Smooth muscle cell (in vitro differentiated cells): Measurements from ENCODE around the gene P2RX6. TPM values are rescaled to one million over a fixed set of nuclear protein-coding genes. Genes with fewer than 3 reads are reported as not detected.

Source experiments
- DNase-seq: peaks from one replicate; lab custom pipeline; 2025; ENCODE audit not compliant: unreplicated experiment; lab: John Stamatoyannopoulos, UW
- H2AFZ ChIP-seq: fragments of 200-600 bp; sonication (generic); 2 replicates; pipeline ENCODE4 v1.6.0; 2016; ENCODE audit warnings: antibody characterized with exemption, low read depth, mild to moderate bottlenecking
- H3F3A ChIP-seq: fragments of 200-600 bp; sonication (generic); 2 replicates; pipeline ENCODE4 v1.6.0; 2017; ENCODE audit warnings: antibody characterized with exemption, low read depth
- H3K27ac ChIP-seq: fragments of 200-600 bp; sonication (generic); 2 replicates; pipeline ENCODE4 v1.5.1; 2016; ENCODE audit warnings: low read depth, mild to moderate bottlenecking
- H3K27me3 ChIP-seq: fragments of 200-600 bp; sonication (generic); 2 replicates; pipeline ENCODE4 v1.6.1; 2016; ENCODE audit warnings: low read depth, mild to moderate bottlenecking
- H3K36me3 ChIP-seq: fragments of 200-600 bp; sonication (generic); 2 replicates; pipeline ENCODE4 v1.5.1; 2016; ENCODE audit warnings: low read depth
- H3K4me1 ChIP-seq: fragments of 200-600 bp; sonication (generic); 2 replicates; pipeline ENCODE4 v1.5.1; 2016; ENCODE audit warnings: low read depth
- H3K4me2 ChIP-seq: fragments of 200-600 bp; sonication (generic); 2 replicates; pipeline ENCODE4 v1.6.0; 2016; ENCODE audit warnings: mild to moderate bottlenecking
- H3K4me3 ChIP-seq: fragments of 200-600 bp; sonication (generic); 2 replicates; pipeline ENCODE4 v1.5.1; 2016; ENCODE audit warnings: mild to moderate bottlenecking
- H3K79me2 ChIP-seq: fragments of 200-600 bp; sonication (generic); 2 replicates; pipeline ENCODE4 v1.6.0; 2016; ENCODE audit warnings: low read depth, mild to moderate bottlenecking
- H3K9ac ChIP-seq: fragments of 200-600 bp; sonication (generic); 2 replicates; pipeline ENCODE4 v1.6.0; 2016; ENCODE audit warnings: low read depth
- H3K9me3 ChIP-seq: fragments of 200-600 bp; sonication (generic); replicated peaks from 2 replicates; pipeline ENCODE4 v1.5.1; 2016; ENCODE audit warnings: low read depth
- H4K20me1 ChIP-seq: fragments of 200-600 bp; sonication (generic); 2 replicates; pipeline ENCODE4 v1.6.0; 2016; ENCODE audit warnings: low read depth
- WGBS: methylation state at CpG from one replicate; pipeline ENCODE4 v1.1.7; 2016; ENCODE audit warnings: low lambda C conversion rate; 5-methylcytosine and 5-hydroxymethylcytosine counted together
- polyA plus RNA-seq: library from polyadenylated mRNA; unstranded; fragments of >200 nt; fragmentation: Nextera tagmentation; extraction: Ambion mirVana; gene quantifications from 2 replicates; pipeline ENCODE4 v1.2.1, GENCODE V29; 2016
- total RNA-seq: library from RNA; depleted of rRNA; stranded (reverse); fragments of >200 nt; gene quantifications from 2 replicates; pipeline ENCODE4 v1.2.3, GENCODE V29; 2014
- TF ChIP-seq, protein P1 (sequence below): fragments of 200-600 bp; sonication (generic); IDR thresholded peaks from 2 replicates; pipeline ENCODE4 v1.5.1; 2017; ENCODE audit warnings: borderline replicate concordance, mild to moderate bottlenecking, antibody characterized with exemption; ENCODE audit not compliant: insufficient read depth, poor library complexity, severe bottlenecking

Gene P2RX6
- total and polyA plus RNA-seq, 2 experiments from 2014 or later = 0.13 to 1.2 TPM

DNA sequence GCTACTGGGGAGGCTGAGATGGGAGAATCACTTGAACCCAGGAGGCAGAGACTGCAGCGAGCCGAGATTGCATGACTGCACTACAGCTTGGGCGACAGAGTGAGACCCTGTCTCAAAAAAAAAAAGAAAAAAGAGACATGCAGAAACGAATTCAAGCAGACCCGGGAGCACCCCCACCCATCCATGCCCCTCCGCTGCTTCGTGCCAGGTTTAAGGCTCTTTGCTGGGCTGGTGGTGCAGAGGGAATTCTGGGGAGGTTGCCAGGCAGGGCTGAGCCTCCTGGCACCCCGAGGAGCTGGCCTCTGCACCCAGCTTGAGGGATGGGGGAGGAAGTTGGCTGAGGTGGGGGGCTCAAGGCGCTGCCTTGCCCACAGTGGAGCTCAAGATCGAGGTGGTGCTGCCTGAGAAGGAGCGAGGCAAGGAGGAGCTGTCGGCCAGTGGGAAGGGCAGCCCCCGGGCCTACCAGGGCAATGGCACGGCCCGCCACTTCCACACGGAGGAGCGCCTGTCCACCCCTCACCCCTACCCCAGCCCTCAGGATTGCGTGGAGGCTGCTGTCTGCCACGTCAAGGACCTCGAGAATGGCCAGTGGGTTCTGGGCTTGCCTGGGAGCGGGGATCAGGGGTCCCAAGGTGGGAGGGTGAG is 41.9 kb upstream of the P2RX6 start:
- H2AFZ ChIP-seq = no peak overlapping the region
- no peak overlapping the region for H3K4me3 ChIP-seq
- H3K4me2 ChIP-seq = no peak overlapping the region
- H3K9ac ChIP-seq = no peak overlapping the region
- H3K79me2 ChIP-seq = no peaks in the 10 kb centered on the region
- no peak for DNase-seq
- no peaks in the 10 kb centered on the region for H3K9me3 ChIP-seq
- no peaks in the 10 kb centered on the region for H3K36me3 ChIP-seq
- H3K4me1 ChIP-seq = peaks cover 10% of the 10 kb centered on the region
- TF ChIP-seq, protein P1, sequence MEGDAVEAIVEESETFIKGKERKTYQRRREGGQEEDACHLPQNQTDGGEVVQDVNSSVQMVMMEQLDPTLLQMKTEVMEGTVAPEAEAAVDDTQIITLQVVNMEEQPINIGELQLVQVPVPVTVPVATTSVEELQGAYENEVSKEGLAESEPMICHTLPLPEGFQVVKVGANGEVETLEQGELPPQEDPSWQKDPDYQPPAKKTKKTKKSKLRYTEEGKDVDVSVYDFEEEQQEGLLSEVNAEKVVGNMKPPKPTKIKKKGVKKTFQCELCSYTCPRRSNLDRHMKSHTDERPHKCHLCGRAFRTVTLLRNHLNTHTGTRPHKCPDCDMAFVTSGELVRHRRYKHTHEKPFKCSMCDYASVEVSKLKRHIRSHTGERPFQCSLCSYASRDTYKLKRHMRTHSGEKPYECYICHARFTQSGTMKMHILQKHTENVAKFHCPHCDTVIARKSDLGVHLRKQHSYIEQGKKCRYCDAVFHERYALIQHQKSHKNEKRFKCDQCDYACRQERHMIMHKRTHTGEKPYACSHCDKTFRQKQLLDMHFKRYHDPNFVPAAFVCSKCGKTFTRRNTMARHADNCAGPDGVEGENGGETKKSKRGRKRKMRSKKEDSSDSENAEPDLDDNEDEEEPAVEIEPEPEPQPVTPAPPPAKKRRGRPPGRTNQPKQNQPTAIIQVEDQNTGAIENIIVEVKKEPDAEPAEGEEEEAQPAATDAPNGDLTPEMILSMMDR = no peak
- H3F3A ChIP-seq = no peaks in the 10 kb centered on the region
- H4K20me1 ChIP-seq = no peaks in the 10 kb centered on the region
- H3K27ac ChIP-seq = no peak overlapping the region
- 82% methylated on average over 19 of the region's 21 CpGs for WGBS
- H3K27me3 ChIP-seq = no peaks in the 10 kb centered on the region

DNA sequence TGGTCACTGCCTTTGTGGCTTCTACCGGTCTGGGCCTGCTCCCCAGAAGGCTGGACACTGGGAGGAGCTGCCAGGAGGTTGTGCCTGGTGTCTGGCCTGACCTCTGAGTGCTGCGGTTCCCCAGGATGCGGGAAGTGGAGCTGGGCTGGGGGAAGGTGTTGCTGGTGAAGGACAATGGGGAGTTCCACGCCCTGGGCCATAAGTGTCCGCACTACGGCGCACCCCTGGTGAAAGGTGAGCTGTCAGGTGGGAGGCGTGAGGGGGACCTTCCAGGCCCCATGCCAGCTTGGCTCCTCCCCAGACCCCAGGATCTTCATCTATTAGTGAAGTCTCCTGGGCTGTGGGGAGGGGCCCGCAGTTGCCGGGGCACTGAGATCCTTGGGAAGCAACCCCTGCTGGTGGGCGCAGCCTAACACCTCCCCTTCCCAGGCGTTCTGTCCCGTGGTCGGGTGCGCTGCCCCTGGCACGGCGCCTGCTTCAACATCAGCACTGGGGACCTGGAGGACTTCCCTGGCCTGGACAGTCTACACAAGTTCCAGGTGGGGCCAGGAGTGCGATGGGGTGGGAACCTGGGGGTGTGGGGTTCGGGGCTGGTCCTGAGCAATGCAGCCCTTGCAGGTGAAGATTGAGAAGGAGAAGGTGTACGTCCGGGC is 41.2 kb upstream of the P2RX6 start:
- no peaks in the 10 kb centered on the region for H3K36me3 ChIP-seq
- H3K9me3 ChIP-seq = no peaks in the 10 kb centered on the region
- no peaks in the 10 kb centered on the region for H3K79me2 ChIP-seq
- H3K4me1 ChIP-seq = peaks cover 10% of the 10 kb centered on the region
- WGBS = 84% methylated on average over 20 of the region's 21 CpGs
- no peaks in the 10 kb centered on the region for H3K27me3 ChIP-seq
- H3F3A ChIP-seq = no peaks in the 10 kb centered on the region
- no peak for DNase-seq
- H3K27ac ChIP-seq = no peak overlapping the region
- no peak overlapping the region for H3K9ac ChIP-seq
- no peak overlapping the region for H3K4me3 ChIP-seq
- TF ChIP-seq, protein P1 = no peak
- H4K20me1 ChIP-seq = no peaks in the 10 kb centered on the region
- H3K4me2 ChIP-seq = no peak overlapping the region
- H2AFZ ChIP-seq = no peak overlapping the region

DNA sequence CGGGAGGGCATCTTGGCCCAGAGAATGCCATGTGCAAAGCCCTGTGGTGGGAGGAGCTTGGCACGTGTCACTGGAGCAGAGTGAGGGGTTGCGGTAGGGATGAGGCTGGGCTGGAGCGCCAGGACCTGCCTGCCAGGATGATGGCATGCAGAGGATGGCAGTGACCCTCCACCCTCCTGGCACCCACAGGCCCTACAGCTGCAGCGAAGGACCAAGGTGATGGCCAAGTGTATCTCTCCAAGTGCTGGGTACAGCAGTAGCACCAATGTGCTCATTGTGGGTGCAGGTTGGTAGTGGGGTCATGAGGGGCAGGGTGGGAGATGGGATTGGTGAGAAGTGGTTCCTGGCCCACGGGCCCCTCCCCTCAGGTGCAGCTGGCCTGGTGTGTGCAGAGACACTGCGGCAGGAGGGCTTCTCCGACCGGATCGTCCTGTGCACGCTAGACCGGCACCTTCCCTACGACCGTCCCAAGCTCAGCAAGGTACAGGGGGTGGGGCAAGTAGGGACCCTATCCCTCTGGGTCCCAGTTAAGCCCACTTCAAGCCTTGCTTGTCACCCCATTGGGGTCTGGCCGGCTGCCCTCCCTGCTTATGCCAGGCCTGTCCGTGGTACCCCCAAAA is 40.5 kb upstream of the P2RX6 start:
- Histone ChIP-seq H2AFZ (no peak overlapping the region), H3K9me3 (no peaks in the 10 kb centered on the region), H3K4me2 (no peak overlapping the region), H3K27me3 (no peaks in the 10 kb centered on the region), H3K79me2 (no peaks in the 10 kb centered on the region), H3K27ac (no peak overlapping the region), H3K9ac (no peak overlapping the region), H3F3A (no peaks in the 10 kb centered on the region), H3K4me3 (no peak overlapping the region), H3K4me1 (peaks cover 10% of the 10 kb centered on the region), H4K20me1 (no peaks in the 10 kb centered on the region), H3K36me3 (no peaks in the 10 kb centered on the region)
- 90% methylated on average over 16 of the region's 16 CpGs for WGBS
- DNase-seq = no peak
- TF ChIP-seq, protein P1 = no peak
